AG09319 (cell line): ENCODE measurements around the gene ACAN.

Experiments
- DNase-seq: peaks from one replicate; pipeline ENCODE4 v3.0.0-alpha.2; 2010; ENCODE audit warnings: low read depth; ENCODE audit errors: extremely low read depth
- CTCF ChIP-seq: IDR thresholded peaks from 2 replicates; pipeline ENCODE4 v1.5.1; 2011; ENCODE audit warnings: low read depth, mild to moderate bottlenecking, inconsistent platforms, low read length, moderate library complexity

ACAN gene

GRCh38 chr15:88904624-88905327, 101.5 kb downstream of the ACAN start:
- TF ChIP-seq CTCF = peak; percentile 99
- DNase-seq = no peak

GRCh38 chr15:88905576-88905975, 102.3 kb downstream of the ACAN start:
- no peak for TF ChIP-seq CTCF
- DNase-seq = no peak

- DNase-seq = no peak
- no peak for TF ChIP-seq CTCF
Observed at GRCh38 chr15:88906130-88906529, 102.9 kb downstream of the ACAN start.

GRCh38 chr15:88906551-88906950, 103.3 kb downstream of the ACAN start:
- no peak for DNase-seq
- no peak for TF ChIP-seq CTCF

- TF ChIP-seq CTCF = no peak
- no peak for DNase-seq
Observed at GRCh38 chr15:88907111-88907510, 103.9 kb downstream of the ACAN start.

GRCh38 chr15:88908123-88908522, 104.9 kb downstream of the ACAN start:
- no peak for TF ChIP-seq CTCF
- no peak for DNase-seq

- DNase-seq = no peak
- TF ChIP-seq CTCF = no peak
Observed at GRCh38 chr15:88908697-88909621, 105.7 kb downstream of the ACAN start.
